Loucy (cell line): ENCODE measurements around the gene GNB3.

ENCODE experiments used
- H2AFZ ChIP-seq: fragments of 200-600 bp; sonication (generic); 2 replicates; pipeline ENCODE4 v1.6.0; 2016; ENCODE audit warnings: antibody characterized with exemption, mild to moderate bottlenecking, low read length, moderate library complexity
- H3F3A ChIP-seq: fragments of 200-600 bp; 2 replicates; pipeline ENCODE4 v1.6.0; 2016; ENCODE audit warnings: antibody characterized with exemption, low read depth, mild to moderate bottlenecking
- H3K27me3 ChIP-seq: fragments of 200-600 bp; sonication (generic); 2 replicates; pipeline ENCODE4 v1.6.1; 2014; ENCODE audit warnings: low read length, mild to moderate bottlenecking; ENCODE audit not compliant: insufficient read depth, poor library complexity, severe bottlenecking
- H3K36me3 ChIP-seq: fragments of 200-600 bp; sonication (generic); 2 replicates; pipeline ENCODE4 v1.6.1; 2016; ENCODE audit warnings: low read length; ENCODE audit not compliant: insufficient read depth
- H3K4me1 ChIP-seq: fragments of 200-600 bp; sonication (generic); 2 replicates; pipeline ENCODE4 v1.5.1; 2014; ENCODE audit warnings: low read length, mild to moderate bottlenecking; ENCODE audit not compliant: insufficient read depth, poor library complexity, severe bottlenecking
- H3K4me2 ChIP-seq: fragments of 200-600 bp; sonication (generic); 2 replicates; pipeline ENCODE4 v1.6.0; 2014; ENCODE audit warnings: antibody characterized with exemption, low read length, low read depth, mild to moderate bottlenecking; ENCODE audit not compliant: poor library complexity, severe bottlenecking
- H3K4me3 ChIP-seq: fragments of 200-600 bp; sonication (generic); 2 replicates; pipeline ENCODE4 v1.5.1; 2014; ENCODE audit warnings: low read length, mild to moderate bottlenecking, mixed read lengths; ENCODE audit not compliant: poor library complexity, severe bottlenecking
- H3K79me2 ChIP-seq: fragments of 200-600 bp; sonication (generic); 2 replicates; pipeline ENCODE4 v1.6.1; 2014; ENCODE audit warnings: low read length; ENCODE audit not compliant: insufficient read depth
- H3K9ac ChIP-seq: fragments of 200-600 bp; sonication (generic); 2 replicates; pipeline ENCODE4 v1.6.0; 2014; ENCODE audit warnings: mild to moderate bottlenecking, low read depth, low read length, moderate library complexity; ENCODE audit not compliant: poor library complexity, severe bottlenecking
- H3K9me2 ChIP-seq: fragments of 200-600 bp; sonication (generic); replicated peaks from 2 replicates; pipeline ENCODE4 v1.6.1; 2016; ENCODE audit warnings: low read depth, low read length, mixed read lengths
- H3K9me3 ChIP-seq: fragments of 200-600 bp; sonication (generic); 2 replicates; pipeline ENCODE4 v1.6.1; 2014; ENCODE audit warnings: mild to moderate bottlenecking, antibody characterized with exemption, low read length, low read depth; ENCODE audit not compliant: insufficient read depth
- H4K20me1 ChIP-seq: fragments of 200-600 bp; sonication (generic); 2 replicates; pipeline ENCODE4 v1.6.0; 2014; ENCODE audit warnings: antibody characterized with exemption, low read length, mild to moderate bottlenecking; ENCODE audit not compliant: insufficient read depth, poor library complexity, severe bottlenecking
- EZH2phosphoT487 ChIP-seq: fragments of 200-600 bp; IDR thresholded peaks from 2 replicates; pipeline ENCODE4 v1.6.1; 2018; ENCODE audit warnings: antibody characterized with exemption, mild to moderate bottlenecking, moderate library complexity, borderline replicate concordance
- TF ChIP-seq, protein P1 (sequence below): fragments of 200-600 bp; sonication (generic); conservative IDR thresholded peaks from 2 replicates; pipeline ENCODE4 v1.5.1; 2014; ENCODE audit warnings: mild to moderate bottlenecking, antibody characterized with exemption, low read length

GNB3 gene

DNA sequence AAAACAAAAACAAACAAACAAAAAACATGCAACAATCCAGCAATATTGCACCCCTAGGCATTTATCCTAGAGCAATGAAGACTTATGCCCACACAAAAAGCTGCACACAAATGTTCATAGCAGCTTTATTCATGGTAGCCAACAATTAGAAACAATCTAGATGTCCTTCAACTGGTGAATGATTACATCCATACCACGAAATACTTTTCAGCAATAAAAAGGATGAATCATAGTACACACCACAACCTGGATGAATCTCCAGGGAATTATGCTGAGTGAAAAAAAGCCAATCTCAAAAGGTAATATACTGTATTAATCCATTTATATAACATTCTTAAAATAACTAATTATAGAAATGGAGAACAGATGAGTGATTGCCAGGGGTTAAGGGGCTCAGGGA is 33.6 kb upstream of the GNB3 start:
- no peaks in the 10 kb centered on the region for H3K9me2 ChIP-seq
- H3K36me3 ChIP-seq: no peaks in the 10 kb centered on the region
- no peak overlapping the region for H3K4me3 ChIP-seq
- no peak overlapping the region for H2AFZ ChIP-seq
- H3K79me2 ChIP-seq: no peaks in the 10 kb centered on the region
- no peak overlapping the region for H3K4me2 ChIP-seq
- no peaks in the 10 kb centered on the region for H3K9me3 ChIP-seq
- TF ChIP-seq, protein P1, sequence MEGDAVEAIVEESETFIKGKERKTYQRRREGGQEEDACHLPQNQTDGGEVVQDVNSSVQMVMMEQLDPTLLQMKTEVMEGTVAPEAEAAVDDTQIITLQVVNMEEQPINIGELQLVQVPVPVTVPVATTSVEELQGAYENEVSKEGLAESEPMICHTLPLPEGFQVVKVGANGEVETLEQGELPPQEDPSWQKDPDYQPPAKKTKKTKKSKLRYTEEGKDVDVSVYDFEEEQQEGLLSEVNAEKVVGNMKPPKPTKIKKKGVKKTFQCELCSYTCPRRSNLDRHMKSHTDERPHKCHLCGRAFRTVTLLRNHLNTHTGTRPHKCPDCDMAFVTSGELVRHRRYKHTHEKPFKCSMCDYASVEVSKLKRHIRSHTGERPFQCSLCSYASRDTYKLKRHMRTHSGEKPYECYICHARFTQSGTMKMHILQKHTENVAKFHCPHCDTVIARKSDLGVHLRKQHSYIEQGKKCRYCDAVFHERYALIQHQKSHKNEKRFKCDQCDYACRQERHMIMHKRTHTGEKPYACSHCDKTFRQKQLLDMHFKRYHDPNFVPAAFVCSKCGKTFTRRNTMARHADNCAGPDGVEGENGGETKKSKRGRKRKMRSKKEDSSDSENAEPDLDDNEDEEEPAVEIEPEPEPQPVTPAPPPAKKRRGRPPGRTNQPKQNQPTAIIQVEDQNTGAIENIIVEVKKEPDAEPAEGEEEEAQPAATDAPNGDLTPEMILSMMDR: no peak
- no peak for TF ChIP-seq EZH2phosphoT487
- H4K20me1 ChIP-seq: no peaks in the 10 kb centered on the region
- H3K4me1 ChIP-seq: no peaks in the 10 kb centered on the region
- no peaks in the 10 kb centered on the region for H3K27me3 ChIP-seq
- no peak overlapping the region for H3K9ac ChIP-seq
- H3F3A ChIP-seq: no peaks in the 10 kb centered on the region

DNA sequence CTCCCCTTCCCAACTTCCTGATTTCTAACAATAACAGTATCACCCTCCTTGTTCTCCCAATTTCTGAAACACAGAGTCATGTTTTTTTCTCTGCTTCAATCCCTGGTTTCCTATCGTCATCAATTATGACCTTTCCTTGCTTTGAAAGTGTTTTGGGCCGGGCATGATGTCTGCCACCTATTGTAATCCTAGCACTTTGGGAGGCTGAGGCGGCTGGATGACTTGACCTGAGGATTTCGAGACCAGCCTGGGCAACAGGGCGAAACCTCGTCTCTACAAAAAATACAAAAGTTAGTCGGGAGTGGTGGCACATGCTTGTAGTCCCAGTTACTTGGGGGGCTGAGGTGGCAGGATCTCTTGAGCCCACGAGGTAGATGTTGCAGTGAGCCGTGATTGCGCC is 31.7 kb upstream of the GNB3 start:
- no peaks in the 10 kb centered on the region for H3F3A ChIP-seq
- H3K79me2 ChIP-seq: no peaks in the 10 kb centered on the region
- no peak overlapping the region for H2AFZ ChIP-seq
- no peaks in the 10 kb centered on the region for H3K27me3 ChIP-seq
- H3K4me2 ChIP-seq: no peak overlapping the region
- H3K9me3 ChIP-seq: no peaks in the 10 kb centered on the region
- no peak overlapping the region for H3K4me3 ChIP-seq
- TF ChIP-seq EZH2phosphoT487: no peak
- TF ChIP-seq, protein P1: no peak
- no peaks in the 10 kb centered on the region for H3K4me1 ChIP-seq
- H3K36me3 ChIP-seq: no peaks in the 10 kb centered on the region
- no peaks in the 10 kb centered on the region for H3K9me2 ChIP-seq
- no peaks in the 10 kb centered on the region for H4K20me1 ChIP-seq
- H3K9ac ChIP-seq: no peak overlapping the region

DNA sequence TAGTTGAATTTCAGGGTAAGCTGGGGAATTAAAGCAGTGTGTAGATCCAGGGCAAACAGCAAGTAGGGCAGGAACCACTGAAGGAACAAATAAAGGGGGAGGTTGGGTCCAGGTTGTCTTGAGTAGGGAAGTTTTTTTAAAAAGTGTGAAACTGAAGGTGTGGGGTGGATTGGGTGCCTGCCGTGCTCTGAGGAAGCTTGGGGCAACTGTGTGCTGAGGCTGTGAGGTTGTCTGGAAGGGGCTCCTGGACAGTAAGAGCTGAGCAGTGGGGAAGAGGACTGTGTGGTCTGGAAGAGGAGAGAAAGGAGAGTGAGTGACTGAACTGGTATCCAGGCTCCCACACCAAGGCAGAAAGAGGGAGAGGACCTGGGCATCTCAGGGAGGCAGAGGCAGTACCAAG is 30.0 kb upstream of the GNB3 start:
- TF ChIP-seq, protein P1: no peak
- TF ChIP-seq EZH2phosphoT487: no peak
- H3K36me3 ChIP-seq: no peaks in the 10 kb centered on the region
- no peak overlapping the region for H3K9ac ChIP-seq
- H3F3A ChIP-seq: no peaks in the 10 kb centered on the region
- H3K4me2 ChIP-seq: no peak overlapping the region
- no peaks in the 10 kb centered on the region for H3K9me3 ChIP-seq
- no peak overlapping the region for H2AFZ ChIP-seq
- no peak overlapping the region for H3K4me3 ChIP-seq
- H3K27me3 ChIP-seq: no peaks in the 10 kb centered on the region
- H3K79me2 ChIP-seq: no peaks in the 10 kb centered on the region
- no peaks in the 10 kb centered on the region for H4K20me1 ChIP-seq
- H3K4me1 ChIP-seq: no peaks in the 10 kb centered on the region
- H3K9me2 ChIP-seq: no peaks in the 10 kb centered on the region
